ENCODE results near the gene SLC8A2.

DNA sequence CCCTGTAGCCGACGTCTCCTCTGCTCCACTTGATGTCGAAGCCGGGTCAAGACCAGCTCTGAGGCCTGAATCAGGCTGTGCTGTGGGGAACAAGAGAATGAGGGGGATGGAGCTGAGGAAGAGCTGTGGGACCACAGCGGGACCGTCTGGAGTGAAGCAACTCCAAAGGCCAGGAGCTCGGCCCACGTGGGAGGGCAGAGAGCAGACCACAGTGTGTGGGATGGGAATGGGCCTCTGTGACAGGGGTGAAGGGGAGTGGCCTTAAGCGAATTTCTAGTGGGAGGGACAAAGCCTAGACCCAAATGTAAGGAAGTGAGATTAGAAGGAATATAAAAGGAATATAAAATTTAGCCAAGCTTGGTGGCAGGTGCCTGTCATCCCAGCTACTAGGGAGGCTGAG is 3.8 kb upstream of the SLC8A2 start:
- TF ChIP-seq POLR2AphosphoS5 (IDR thresholded peaks at IDR 0.05) (no peak), EP300 (conservative IDR thresholded peaks at IDR 0.05; ENCODE audit: poor library complexity, severe bottlenecking) (no peak), SMC3 (conservative IDR thresholded peaks at IDR 0.05; ENCODE audit: poor library complexity) (no peak), EZH2 (IDR thresholded peaks at IDR 0.05; ENCODE audit: borderline replicate concordance, insufficient read depth, low read length, poor library complexity, severe bottlenecking) (no peak)
- TF ChIP-seq, protein P1, sequence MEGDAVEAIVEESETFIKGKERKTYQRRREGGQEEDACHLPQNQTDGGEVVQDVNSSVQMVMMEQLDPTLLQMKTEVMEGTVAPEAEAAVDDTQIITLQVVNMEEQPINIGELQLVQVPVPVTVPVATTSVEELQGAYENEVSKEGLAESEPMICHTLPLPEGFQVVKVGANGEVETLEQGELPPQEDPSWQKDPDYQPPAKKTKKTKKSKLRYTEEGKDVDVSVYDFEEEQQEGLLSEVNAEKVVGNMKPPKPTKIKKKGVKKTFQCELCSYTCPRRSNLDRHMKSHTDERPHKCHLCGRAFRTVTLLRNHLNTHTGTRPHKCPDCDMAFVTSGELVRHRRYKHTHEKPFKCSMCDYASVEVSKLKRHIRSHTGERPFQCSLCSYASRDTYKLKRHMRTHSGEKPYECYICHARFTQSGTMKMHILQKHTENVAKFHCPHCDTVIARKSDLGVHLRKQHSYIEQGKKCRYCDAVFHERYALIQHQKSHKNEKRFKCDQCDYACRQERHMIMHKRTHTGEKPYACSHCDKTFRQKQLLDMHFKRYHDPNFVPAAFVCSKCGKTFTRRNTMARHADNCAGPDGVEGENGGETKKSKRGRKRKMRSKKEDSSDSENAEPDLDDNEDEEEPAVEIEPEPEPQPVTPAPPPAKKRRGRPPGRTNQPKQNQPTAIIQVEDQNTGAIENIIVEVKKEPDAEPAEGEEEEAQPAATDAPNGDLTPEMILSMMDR (IDR thresholded peaks at IDR 0.05; ENCODE audit: poor library complexity, severe bottlenecking) = no peak
- TF ChIP-seq, protein P2, sequence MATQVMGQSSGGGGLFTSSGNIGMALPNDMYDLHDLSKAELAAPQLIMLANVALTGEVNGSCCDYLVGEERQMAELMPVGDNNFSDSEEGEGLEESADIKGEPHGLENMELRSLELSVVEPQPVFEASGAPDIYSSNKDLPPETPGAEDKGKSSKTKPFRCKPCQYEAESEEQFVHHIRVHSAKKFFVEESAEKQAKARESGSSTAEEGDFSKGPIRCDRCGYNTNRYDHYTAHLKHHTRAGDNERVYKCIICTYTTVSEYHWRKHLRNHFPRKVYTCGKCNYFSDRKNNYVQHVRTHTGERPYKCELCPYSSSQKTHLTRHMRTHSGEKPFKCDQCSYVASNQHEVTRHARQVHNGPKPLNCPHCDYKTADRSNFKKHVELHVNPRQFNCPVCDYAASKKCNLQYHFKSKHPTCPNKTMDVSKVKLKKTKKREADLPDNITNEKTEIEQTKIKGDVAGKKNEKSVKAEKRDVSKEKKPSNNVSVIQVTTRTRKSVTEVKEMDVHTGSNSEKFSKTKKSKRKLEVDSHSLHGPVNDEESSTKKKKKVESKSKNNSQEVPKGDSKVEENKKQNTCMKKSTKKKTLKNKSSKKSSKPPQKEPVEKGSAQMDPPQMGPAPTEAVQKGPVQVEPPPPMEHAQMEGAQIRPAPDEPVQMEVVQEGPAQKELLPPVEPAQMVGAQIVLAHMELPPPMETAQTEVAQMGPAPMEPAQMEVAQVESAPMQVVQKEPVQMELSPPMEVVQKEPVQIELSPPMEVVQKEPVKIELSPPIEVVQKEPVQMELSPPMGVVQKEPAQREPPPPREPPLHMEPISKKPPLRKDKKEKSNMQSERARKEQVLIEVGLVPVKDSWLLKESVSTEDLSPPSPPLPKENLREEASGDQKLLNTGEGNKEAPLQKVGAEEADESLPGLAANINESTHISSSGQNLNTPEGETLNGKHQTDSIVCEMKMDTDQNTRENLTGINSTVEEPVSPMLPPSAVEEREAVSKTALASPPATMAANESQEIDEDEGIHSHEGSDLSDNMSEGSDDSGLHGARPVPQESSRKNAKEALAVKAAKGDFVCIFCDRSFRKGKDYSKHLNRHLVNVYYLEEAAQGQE (IDR thresholded peaks at IDR 0.05; ENCODE audit: borderline replicate concordance) = no peak
